ENCODE measurements around the gene SYCP2.
"Not testable (repeated sequence)": the region's sequence is repeated elsewhere in the genome, so short reads cannot be mapped to it uniquely, and the experiment has no call there.

Gene SYCP2

GRCh38 chr20:59957568-59957967, 24.1 kb upstream of the SYCP2 start:
- not testable (repeated sequence) for H2BK5ac ChIP-seq (ENCODE audit: low read length); H3K4me3 ChIP-seq (ENCODE audit: low read length)

GRCh38 chr20:59955131-59955796, 21.8 kb upstream of the SYCP2 start:
- no peaks in the 10 kb centered on the region for H3K4me1 ChIP-seq (ENCODE audit: control insufficient read depth, low read depth, low read length)
- no peak overlapping the region for H4K8ac ChIP-seq (ENCODE audit: low read depth, low read length)
- H2BK120ac ChIP-seq (ENCODE audit: low read depth, low read length): no peak overlapping the region
- no peak overlapping the region for H3K4me3 ChIP-seq (ENCODE audit: low read length)
- H2AK5ac ChIP-seq (ENCODE audit: low read length): no peak overlapping the region
- no peak overlapping the region for H2BK15ac ChIP-seq (replicated peaks; ENCODE audit: low read depth)
- H3K56ac ChIP-seq (ENCODE audit: low read length): no peak overlapping the region
- no peaks in the 10 kb centered on the region for H3K79me2 ChIP-seq (ENCODE audit: control insufficient read depth, insufficient read depth, low read length)
- peak; percentile 70 for DNase-seq
- H3K23ac ChIP-seq (ENCODE audit: low read length): no peak overlapping the region
- no peak overlapping the region for H3K27ac ChIP-seq (ENCODE audit: low read depth, low read length)
- no CpG with 5 or more reads among the region's 8 CpGs for WGBS (ENCODE audit: extremely low coverage, insufficient coverage, low lambda C conversion rate)
- no peaks in the 10 kb centered on the region for H3K36me3 ChIP-seq (ENCODE audit: control insufficient read depth, insufficient read depth, low read length)
- no peak overlapping the region for H3K18ac ChIP-seq (ENCODE audit: low read length)
- H2BK5ac ChIP-seq (ENCODE audit: low read length): no peak overlapping the region
- no peak overlapping the region for H4K5ac ChIP-seq (ENCODE audit: low read length)
- H3K79me1 ChIP-seq (ENCODE audit: low read length): no peaks in the 10 kb centered on the region
- H3K27me3 ChIP-seq (ENCODE audit: insufficient read depth, low read length, poor library complexity): no peaks in the 10 kb centered on the region
- no peak overlapping the region for H3K4ac ChIP-seq (ENCODE audit: low read depth, low read length)
- no peak overlapping the region for H3K9ac ChIP-seq (ENCODE audit: low read length)
- no peak overlapping the region for H3K4me2 ChIP-seq (ENCODE audit: low read length)

More at GRCh38 chr20:59957568-59957967, 24.1 kb upstream of the SYCP2 start:
- H3K23ac ChIP-seq (ENCODE audit: low read length); H3K36me3 ChIP-seq (ENCODE audit: control insufficient read depth, insufficient read depth, low read length); H3K27ac ChIP-seq (ENCODE audit: low read depth, low read length); H2AK5ac ChIP-seq (ENCODE audit: low read length); DNase-seq; H2BK15ac ChIP-seq (replicated peaks; ENCODE audit: low read depth); H3K56ac ChIP-seq (ENCODE audit: low read length); H4K8ac ChIP-seq (ENCODE audit: low read depth, low read length); H4K5ac ChIP-seq (ENCODE audit: low read length); H3K18ac ChIP-seq (ENCODE audit: low read length); H3K9ac ChIP-seq (ENCODE audit: low read length); H3K4me1 ChIP-seq (ENCODE audit: control insufficient read depth, low read depth, low read length); H3K79me2 ChIP-seq (ENCODE audit: control insufficient read depth, insufficient read depth, low read length); H2BK120ac ChIP-seq (ENCODE audit: low read depth, low read length); H3K4ac ChIP-seq (ENCODE audit: low read depth, low read length); H3K79me1 ChIP-seq (ENCODE audit: low read length); H3K4me2 ChIP-seq (ENCODE audit: low read length); H3K27me3 ChIP-seq (ENCODE audit: insufficient read depth, low read length, poor library complexity): not testable (repeated sequence)

- no peaks in the 10 kb centered on the region for H3K36me3 ChIP-seq (ENCODE audit: control insufficient read depth, insufficient read depth, low read length)
- H2BK120ac ChIP-seq (ENCODE audit: low read depth, low read length): no peak overlapping the region
- no peaks in the 10 kb centered on the region for H3K79me1 ChIP-seq (ENCODE audit: low read length)
- H3K27me3 ChIP-seq (ENCODE audit: insufficient read depth, low read length, poor library complexity): no peaks in the 10 kb centered on the region
- no peak for DNase-seq
- no peak overlapping the region for H3K27ac ChIP-seq (ENCODE audit: low read depth, low read length)
- no peak overlapping the region for H3K18ac ChIP-seq (ENCODE audit: low read length)
- no peaks in the 10 kb centered on the region for H3K79me2 ChIP-seq (ENCODE audit: control insufficient read depth, insufficient read depth, low read length)
- no peak overlapping the region for H3K4me2 ChIP-seq (ENCODE audit: low read length)
- no peak overlapping the region for H3K9ac ChIP-seq (ENCODE audit: low read length)
- no peak overlapping the region for H3K23ac ChIP-seq (ENCODE audit: low read length)
- H2BK5ac ChIP-seq (ENCODE audit: low read length): no peak overlapping the region
- WGBS (ENCODE audit: extremely low coverage, insufficient coverage, low lambda C conversion rate): no CpG with 5 or more reads among the region's 4 CpGs
- H2BK15ac ChIP-seq (replicated peaks; ENCODE audit: low read depth): no peak overlapping the region
- H4K8ac ChIP-seq (ENCODE audit: low read depth, low read length): no peak overlapping the region
- no peak overlapping the region for H4K5ac ChIP-seq (ENCODE audit: low read length)
- no peak overlapping the region for H3K4me3 ChIP-seq (ENCODE audit: low read length)
- no peak overlapping the region for H3K56ac ChIP-seq (ENCODE audit: low read length)
- H2AK5ac ChIP-seq (ENCODE audit: low read length): no peak overlapping the region
- H3K4me1 ChIP-seq (ENCODE audit: control insufficient read depth, low read depth, low read length): no peaks in the 10 kb centered on the region
- no peak overlapping the region for H3K4ac ChIP-seq (ENCODE audit: low read depth, low read length)
Measured at GRCh38 chr20:59954718-59955117, 21.3 kb upstream of the SYCP2 start.

GRCh38 chr20:59949911-59950310, 16.5 kb upstream of the SYCP2 start:
- no peak overlapping the region for H2BK120ac ChIP-seq (ENCODE audit: low read depth, low read length)
- no peak overlapping the region for H3K27ac ChIP-seq (ENCODE audit: low read depth, low read length)
- no peaks in the 10 kb centered on the region for H3K36me3 ChIP-seq (ENCODE audit: control insufficient read depth, insufficient read depth, low read length)
- no peaks in the 10 kb centered on the region for H3K79me2 ChIP-seq (ENCODE audit: control insufficient read depth, insufficient read depth, low read length)
- H3K4me1 ChIP-seq (ENCODE audit: control insufficient read depth, low read depth, low read length): no peaks in the 10 kb centered on the region
- H4K5ac ChIP-seq (ENCODE audit: low read length): no peak overlapping the region
- no peak overlapping the region for H3K56ac ChIP-seq (ENCODE audit: low read length)
- no peak overlapping the region for H2BK5ac ChIP-seq (ENCODE audit: low read length)
- H3K9ac ChIP-seq (ENCODE audit: low read length): no peak overlapping the region
- H2BK15ac ChIP-seq (replicated peaks; ENCODE audit: low read depth): no peak overlapping the region
- no peak overlapping the region for H4K8ac ChIP-seq (ENCODE audit: low read depth, low read length)
- H2AK5ac ChIP-seq (ENCODE audit: low read length): no peak overlapping the region
- H3K4me2 ChIP-seq (ENCODE audit: low read length): no peak overlapping the region
- no peaks in the 10 kb centered on the region for H3K27me3 ChIP-seq (ENCODE audit: insufficient read depth, low read length, poor library complexity)
- DNase-seq: no peak
- H3K79me1 ChIP-seq (ENCODE audit: low read length): no peaks in the 10 kb centered on the region
- H3K4ac ChIP-seq (ENCODE audit: low read depth, low read length): no peak overlapping the region
- WGBS (ENCODE audit: extremely low coverage, insufficient coverage, low lambda C conversion rate): no CpG with 5 or more reads among the region's 6 CpGs
- H3K23ac ChIP-seq (ENCODE audit: low read length): no peak overlapping the region
- no peak overlapping the region for H3K18ac ChIP-seq (ENCODE audit: low read length)
- H3K4me3 ChIP-seq (ENCODE audit: low read length): no peak overlapping the region

- Histone ChIP-seq H4K5ac (ENCODE audit: low read length) (no peak overlapping the region), H3K27ac (ENCODE audit: low read depth, low read length) (no peak overlapping the region), H3K27me3 (ENCODE audit: insufficient read depth, low read length, poor library complexity) (no peaks in the 10 kb centered on the region), H3K56ac (ENCODE audit: low read length) (no peak overlapping the region), H2BK5ac (ENCODE audit: low read length) (no peak overlapping the region), H3K18ac (ENCODE audit: low read length) (no peak overlapping the region), H2AK5ac (ENCODE audit: low read length) (no peak overlapping the region), H3K4me2 (ENCODE audit: low read length) (no peak overlapping the region), H3K36me3 (ENCODE audit: control insufficient read depth, insufficient read depth, low read length) (no peaks in the 10 kb centered on the region), H3K4me3 (ENCODE audit: low read length) (no peak overlapping the region), H3K4me1 (ENCODE audit: control insufficient read depth, low read depth, low read length) (no peaks in the 10 kb centered on the region), H3K23ac (ENCODE audit: low read length) (no peak overlapping the region), H3K79me1 (ENCODE audit: low read length) (no peaks in the 10 kb centered on the region), H3K79me2 (ENCODE audit: control insufficient read depth, insufficient read depth, low read length) (no peaks in the 10 kb centered on the region), H3K4ac (ENCODE audit: low read depth, low read length) (no peak overlapping the region), H4K8ac (ENCODE audit: low read depth, low read length) (no peak overlapping the region), H2BK15ac (replicated peaks; ENCODE audit: low read depth) (no peak overlapping the region), H3K9ac (ENCODE audit: low read length) (no peak overlapping the region), H2BK120ac (ENCODE audit: low read depth, low read length) (no peak overlapping the region)
- peak; percentile 56 for DNase-seq
- WGBS (ENCODE audit: extremely low coverage, insufficient coverage, low lambda C conversion rate): no CpG with 5 or more reads among the region's 7 CpGs
Measured at GRCh38 chr20:59948828-59949720, 15.6 kb upstream of the SYCP2 start.
